ENCODE measurements around the gene KCNT1.

- TF ChIP-seq, protein P1, sequence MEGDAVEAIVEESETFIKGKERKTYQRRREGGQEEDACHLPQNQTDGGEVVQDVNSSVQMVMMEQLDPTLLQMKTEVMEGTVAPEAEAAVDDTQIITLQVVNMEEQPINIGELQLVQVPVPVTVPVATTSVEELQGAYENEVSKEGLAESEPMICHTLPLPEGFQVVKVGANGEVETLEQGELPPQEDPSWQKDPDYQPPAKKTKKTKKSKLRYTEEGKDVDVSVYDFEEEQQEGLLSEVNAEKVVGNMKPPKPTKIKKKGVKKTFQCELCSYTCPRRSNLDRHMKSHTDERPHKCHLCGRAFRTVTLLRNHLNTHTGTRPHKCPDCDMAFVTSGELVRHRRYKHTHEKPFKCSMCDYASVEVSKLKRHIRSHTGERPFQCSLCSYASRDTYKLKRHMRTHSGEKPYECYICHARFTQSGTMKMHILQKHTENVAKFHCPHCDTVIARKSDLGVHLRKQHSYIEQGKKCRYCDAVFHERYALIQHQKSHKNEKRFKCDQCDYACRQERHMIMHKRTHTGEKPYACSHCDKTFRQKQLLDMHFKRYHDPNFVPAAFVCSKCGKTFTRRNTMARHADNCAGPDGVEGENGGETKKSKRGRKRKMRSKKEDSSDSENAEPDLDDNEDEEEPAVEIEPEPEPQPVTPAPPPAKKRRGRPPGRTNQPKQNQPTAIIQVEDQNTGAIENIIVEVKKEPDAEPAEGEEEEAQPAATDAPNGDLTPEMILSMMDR (IDR thresholded peaks at IDR 0.05; ENCODE audit: low read depth, low read length), result no peak
- no peak for TF ChIP-seq EZH2phosphoT487 (IDR thresholded peaks at IDR 0.05; ENCODE audit: low read depth)
These were observed 34.5 kb upstream of the KCNT1 start for GRCh38 chr9:135667463-135668001.

Data from OCI-LY3 (cell line).